T follicular helper cell (primary cell): Measurements from ENCODE around the gene TBX18.

Experiments
- DNase-seq: peaks from one replicate; pipeline ENCODE4 v3.0.0-alpha.2; 2020; ENCODE audit warnings: low read depth

TBX18 gene

DNA sequence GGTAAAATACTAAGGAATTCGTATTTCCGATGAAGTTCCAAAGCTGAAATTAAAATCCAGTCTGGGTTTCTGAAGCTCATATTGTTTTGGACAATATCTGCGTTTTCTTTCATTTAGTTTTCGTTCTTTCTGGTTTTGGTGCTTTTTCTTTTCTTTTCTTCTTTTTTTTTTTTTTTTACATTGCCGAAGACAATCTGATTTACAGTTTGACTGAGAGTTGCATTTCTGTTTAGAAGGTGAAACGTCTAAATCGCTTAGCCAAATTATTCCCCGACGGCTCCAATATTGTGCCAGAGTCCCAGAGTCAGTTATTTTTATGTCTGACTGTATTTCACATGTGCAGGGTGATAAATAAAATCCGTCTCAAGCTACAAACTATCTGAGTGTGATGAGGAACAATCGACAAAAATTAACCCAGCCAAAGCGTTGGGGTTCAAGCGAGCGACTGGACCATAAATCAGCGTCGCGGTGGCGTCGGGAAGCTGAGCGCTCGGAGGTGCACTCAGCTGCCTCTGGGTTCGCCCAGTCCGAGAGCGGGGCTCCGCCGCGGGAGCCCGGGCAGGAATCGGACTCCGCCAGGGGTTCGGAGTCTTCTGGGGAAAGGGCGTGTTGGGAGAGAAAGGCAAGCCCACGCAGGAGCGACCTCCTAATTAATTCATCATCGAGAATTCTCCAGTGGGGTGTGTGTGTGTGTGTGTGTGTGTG is 8.2 kb upstream of the TBX18 start:
- no peak for DNase-seq

DNA sequence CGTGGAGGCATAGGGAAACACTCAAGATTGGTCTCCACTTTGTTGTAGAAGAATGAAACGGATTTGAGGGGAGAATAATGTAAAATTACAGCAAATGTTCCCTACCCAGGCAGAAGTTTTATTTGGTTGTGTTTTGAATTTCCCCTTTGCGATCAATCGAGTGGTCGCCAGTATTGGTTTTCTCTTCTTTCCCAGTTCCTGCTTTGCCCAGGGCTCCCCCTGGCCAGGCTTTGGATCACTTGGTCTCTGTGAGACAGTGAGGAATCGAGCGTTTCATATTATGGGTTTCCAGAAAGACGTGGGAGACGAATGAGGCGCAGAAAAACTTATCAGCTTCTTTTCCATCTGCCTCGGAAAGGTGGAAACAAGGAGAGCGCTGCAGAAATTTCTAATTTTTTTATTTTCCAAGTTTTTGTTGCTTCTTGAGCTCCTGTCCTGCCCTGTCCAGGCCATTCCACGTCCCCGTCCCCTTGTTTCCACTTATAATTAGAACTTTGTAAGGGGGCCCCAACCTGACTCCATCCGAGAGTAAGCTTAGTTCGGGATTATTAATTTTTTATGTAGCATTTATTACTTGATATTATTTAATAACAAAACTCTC is 7.5 kb upstream of the TBX18 start:
- no peak for DNase-seq

DNA sequence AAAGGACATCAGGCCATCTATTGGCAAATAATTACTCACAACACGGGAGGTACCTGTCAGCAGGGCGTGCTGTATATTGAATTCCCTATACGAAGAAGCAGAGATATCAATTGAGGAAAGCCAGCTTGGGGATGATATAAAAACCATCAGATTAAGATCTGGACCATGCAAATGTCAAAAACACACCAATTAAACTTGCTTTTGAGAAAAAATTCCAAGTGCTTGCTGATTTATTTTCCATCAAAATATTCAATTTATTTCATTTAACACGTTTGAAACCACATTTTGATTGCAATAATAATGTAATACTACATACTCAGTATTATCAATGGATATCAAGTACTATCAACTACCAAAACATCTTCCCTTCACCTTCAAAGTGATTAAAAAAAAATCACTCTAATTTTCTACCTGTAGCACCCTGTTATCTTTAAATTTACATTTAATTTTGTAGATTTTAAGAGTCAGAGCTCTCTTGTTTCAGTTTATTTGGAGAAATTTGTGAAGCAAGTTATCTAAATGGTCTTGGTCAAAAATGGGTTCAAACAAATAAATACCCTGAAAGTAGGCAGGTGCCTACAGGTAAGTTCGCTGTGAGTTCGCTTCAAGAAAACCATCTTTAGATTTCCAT is 6.8 kb upstream of the TBX18 start:
- no peak for DNase-seq

DNA sequence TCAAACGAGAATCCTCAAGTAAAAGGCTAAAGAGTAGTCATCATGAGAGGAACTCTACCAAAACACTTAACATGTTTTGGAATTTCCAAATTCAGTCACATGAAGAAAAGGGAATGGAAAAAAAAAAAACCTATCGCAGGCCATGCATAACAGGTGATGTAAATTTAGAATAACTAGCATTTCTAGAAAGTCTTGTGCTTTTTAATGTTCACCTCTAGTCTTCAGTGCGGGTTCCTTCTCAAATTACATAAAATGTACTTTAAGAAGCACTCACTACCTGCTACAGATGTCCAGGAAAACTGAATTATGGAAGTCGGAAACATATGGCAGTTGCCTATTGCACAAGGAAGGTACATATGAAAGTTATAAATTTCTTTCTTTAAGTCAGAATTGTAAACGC is 6.1 kb upstream of the TBX18 start:
- DNase-seq, result no peak

DNA sequence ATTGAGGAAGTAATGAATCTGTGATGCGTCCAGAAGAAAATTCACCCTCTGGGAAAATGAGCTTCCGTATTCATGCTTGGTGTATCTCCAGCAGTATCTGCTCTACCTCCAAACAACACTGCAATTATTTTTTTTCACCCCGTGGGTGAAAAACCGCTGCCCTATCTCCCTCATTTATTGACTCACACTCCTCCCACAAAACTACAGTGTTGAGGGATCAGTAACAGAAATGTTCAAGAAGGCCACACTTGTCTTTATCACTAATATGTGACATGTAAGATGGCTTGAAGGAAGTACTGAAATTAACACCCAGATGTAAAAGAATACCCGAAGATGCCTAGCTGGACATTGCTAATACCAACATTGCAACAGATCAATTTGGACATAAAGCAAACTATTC is 4.9 kb upstream of the TBX18 start:
- DNase-seq, result no peak

DNA sequence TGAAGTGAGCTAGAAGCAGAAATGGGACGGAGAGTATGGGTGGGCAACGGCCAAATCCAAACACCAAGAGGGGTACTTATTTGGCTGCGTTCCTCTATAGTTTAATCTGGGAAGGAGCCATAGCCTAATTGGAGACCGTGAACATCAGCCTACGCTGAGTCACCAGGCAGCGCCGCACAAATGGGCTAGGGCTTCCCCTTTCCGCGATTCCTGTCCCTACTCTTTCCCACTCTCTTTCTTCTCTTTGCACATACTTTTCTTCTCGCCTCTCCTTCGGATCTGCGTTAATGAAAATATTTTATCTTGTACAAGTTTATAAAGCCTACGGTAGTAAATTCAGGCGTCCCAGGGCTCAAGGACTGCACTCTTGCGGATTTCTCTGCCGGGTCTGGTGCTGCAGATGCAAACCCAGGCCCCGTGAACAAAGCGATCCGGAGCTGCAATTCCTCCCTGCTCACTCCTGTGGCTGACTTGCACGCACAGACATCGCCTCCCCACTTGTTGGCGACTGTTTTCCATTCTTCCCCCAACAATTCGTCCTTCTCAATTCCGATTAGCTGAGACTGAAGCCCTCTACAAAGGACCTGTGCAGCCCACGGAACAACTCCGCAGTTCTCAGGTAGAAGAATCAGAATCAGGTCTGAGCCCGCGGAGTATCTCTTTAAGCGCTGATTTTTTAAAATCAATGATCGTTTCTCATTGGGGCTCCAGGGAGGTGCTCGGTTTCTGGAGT is 4.2 kb upstream of the TBX18 start:
- no peak for DNase-seq

DNA sequence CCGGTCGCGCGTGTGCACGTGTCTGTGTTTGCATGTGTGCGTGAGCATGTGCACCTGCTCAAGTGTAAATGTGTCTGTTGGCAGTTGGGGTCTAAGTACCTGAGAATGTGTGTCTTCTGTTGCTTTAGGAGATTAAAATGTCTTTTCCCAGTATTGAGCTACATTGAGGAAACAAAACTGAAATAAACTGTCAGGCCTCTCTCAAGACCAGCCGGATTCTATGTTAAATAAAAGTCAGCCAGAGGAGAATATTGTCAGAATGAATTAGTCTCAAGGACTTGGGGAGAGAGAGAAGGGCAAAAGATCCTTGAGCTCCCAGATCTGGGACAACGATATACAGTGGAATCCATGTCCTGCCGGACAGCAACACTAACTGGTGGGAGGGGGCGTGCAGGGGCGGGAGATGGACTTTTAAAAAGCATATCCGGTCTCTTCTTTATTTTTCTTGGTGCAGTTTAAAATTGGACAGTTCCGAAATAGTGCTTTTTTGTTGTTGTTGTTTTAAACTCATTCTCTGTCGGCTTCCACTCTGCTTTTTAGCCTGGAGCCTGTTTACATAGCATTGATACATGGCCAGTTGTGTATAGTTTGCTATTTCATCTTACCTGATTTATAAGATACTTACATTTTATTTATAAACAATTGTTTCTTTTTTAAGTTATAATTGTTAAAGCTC is 3.3 kb upstream of the TBX18 start:
- no peak for DNase-seq

DNA sequence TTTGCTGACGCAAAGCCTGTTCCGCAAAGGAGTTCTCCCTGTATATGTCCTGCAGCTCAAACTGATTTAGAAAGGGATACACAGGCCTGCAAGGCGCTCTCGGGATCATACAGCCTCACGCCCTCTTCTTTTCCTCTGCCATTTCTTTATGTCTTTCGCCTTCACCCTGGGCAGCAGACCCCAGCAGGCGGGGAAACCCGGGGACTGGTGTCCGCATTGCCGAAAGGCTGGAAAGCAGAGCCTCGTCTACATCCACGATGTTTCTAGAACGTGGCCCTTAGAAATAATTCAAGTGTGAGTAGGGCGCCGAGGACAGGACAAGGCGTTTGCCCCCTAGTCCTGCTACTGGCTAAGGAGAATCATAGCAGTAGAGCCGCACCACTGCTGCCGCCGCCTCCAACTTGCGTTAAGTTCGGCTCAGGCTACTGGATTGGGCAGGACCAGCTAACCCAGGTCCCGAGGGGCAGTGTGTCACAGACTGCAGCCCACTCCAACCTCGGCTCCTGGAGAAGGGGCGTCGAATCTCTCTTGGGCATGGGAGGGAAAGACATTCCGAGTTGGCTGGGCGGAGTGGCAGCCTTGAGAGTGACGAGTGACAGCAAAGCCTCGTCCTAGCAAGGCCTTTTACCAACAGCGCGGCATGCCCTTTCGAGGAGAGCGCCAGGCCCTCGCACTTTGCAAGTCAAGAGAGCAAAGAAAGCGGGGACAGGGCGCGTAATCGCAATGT is 2.6 kb upstream of the TBX18 start:
- DNase-seq, result no peak

DNA sequence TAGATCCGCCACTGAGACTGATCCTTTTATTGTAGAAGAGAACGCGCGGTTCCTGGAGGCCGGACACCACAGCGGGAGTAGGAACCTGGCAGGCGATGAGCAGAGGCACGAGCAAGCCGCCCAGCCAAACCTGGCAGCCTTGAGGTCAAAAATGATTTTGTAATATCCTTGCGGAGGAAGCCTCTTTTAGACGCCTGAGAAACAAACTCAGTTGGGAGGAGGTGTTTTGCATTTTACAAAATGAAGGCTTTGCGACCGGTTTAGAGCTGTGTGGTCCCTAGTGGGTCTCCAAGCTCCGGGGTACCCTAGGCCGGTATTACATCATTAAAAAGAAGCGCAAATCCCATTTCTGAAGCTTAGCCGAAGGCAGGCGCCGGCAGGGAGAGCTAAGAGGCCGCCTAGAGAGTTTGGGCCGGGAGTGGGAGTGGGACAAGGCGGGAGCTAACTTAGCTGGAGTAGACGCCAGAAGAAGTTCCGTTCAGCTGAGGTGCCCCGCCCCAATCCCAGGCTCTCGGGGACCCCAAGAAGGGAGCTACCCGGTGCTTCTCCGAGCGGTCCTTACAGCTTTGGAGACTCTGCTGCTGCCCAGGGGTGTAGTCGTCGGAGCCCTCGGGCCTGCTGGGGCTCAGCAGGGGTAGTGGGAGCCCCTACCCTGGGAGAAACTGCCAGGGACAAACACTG is 1.9 kb upstream of the TBX18 start:
- no peak for DNase-seq

DNA sequence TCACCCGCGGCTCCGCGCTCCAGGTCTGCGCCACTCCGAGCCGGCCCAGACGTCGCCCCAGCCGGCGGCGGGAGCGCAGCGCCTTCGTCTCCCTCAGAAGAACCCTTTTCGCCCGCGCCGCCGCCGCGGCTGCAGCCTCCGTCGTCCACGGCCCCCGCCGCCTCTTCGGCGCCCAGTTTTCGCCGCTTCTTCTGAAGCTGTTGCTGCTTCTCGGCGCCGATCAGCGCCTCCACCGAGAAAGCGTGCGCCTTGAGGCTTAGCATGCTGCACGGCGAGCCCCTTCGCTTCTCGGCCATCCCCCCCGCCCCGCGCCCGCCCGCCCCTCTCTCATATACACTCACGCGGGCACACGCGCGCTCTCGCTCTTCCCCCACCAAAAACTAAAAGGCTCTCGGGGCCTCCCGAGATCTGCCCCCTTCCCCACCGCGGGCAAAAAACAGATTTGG is 489 bp downstream of the TBX18 start:
- DNase-seq, result no peak

DNA sequence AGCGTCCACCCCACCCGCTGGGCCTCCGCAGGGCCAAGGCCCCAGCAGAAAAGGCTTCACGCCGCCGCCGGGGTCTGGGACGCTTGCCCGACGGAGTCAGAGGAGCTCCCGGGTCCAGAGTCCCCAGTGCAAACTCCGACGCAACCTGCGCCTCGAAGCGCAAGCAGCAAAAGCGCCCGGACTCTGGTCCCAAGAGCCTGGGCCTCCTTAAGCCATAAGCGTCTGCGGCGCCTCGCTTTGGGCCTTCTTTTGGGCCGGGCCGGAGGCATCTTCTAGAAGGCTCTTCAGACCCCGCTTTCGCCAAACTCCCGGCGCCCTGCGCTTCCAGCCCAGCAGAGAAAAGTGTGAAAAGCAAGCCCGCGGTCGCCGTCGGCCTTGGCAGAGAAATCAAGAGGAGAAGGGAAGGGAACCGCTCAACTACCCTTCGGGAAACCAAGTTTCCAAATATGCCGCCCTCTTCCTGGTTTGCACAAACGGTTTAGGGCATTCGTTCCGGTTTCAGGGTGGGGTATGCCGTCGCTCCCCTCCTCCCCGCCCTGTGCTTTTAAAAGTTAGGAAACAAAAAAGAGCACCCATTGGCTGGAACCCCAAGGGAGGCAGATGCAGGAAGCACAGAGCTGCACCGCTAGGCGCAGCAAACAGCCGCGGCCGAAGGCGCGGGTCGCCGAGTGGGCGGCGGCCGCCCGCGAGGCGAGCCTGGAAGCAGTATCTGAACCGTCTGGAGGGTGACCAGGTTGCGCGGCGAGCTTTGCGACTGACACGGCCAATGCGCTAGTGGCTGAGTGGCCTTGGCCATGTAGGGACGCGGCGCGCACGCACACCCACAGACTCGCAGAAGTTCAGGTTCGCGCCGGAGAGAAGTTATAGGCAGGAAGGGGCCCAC is 1.2 kb downstream of the TBX18 start:
- no peak for DNase-seq

DNA sequence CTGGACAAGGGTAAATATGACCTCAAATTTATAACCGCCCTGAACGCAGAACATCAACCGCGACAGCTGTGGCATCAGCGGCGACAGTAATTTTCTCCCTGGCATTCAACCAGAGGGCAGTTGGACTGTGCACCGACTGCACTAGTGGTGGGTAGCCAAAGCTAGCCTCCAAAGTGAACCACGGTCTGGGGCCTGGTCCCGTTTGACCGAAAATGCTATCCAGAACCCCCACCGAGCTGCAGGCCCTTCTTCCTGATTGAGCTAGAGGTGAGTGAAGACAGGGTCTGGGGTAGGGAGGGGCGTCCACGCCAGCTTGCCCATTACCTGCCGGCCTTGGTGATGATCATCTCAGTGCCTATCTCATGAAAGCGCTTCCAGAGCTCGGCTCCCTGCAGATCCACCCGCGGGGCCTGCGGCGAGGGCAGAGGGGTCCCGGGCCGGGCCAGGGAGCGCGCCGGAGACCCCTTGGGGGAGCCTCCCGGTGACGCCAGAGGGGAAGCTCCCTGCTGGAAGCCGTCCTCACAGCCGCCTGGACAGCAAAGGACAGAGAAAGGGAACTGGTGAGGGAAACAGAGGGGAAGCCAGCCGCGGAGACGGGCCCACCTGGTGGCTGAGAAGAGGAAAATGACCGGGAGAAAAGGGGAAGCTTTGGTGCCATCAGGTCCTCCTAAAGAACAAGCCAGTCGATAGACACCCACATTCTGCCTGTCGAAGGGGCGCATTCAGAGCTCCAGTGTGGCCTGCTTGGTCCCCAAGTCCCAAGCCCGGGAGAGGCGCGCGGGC is 2.0 kb downstream of the TBX18 start:
- DNase-seq, result no peak

DNA sequence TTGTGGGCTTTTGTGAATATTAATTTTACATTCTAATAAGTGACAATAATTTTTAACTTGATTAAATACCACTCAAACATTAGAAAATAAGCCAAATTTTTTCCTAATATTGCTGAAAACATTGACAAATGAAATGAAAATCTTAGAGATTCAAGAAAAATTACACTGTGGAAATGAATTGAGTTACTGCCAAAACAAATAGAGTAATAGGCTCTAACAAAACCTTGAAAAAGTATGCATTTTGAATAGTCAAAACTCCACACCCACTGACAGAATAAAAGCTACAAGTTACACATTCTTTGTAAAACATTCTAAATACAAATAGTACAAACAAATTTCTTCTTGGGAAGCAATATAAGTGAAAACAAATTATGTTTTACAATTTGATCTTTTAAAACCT is 5.9 kb downstream of the TBX18 start:
- no peak for DNase-seq

DNA sequence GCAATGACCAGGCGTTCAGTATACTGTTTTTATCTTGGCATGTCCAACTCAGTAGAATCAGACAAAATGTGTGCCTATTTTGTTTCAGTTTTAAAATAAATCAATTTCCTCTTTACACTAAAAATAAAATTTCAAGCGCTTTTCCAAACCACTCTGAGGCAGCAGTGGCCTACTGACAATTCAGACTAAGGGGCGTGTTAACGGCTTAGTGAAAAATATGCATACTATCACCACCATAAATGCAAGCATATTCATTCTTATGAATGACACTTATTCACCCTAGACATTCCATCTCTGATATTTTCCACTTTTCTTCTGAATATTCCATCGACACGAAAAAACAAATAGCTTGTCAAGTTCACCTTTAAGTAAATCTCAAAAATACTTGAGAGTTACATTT is 7.5 kb downstream of the TBX18 start:
- no peak for DNase-seq

DNA sequence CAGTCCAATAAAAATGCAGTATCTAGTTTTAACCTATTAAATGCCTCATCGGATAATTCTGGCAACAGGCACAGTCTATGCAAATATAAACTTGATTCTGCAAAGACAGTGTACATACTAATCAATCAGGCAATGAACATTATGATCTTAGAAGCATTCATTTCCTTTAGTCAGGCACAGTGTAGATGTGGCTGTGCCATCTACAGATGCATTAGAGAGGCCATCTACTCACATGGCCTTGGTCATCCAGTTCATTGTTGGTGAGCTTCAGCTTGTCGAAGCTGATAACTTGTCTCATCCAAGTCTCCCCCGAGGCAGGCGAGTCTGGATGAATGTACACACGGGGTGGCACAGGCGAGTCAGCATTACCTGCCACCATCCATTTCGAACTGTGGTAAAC is 7.9 kb downstream of the TBX18 start:
- DNase-seq, result no peak

DNA sequence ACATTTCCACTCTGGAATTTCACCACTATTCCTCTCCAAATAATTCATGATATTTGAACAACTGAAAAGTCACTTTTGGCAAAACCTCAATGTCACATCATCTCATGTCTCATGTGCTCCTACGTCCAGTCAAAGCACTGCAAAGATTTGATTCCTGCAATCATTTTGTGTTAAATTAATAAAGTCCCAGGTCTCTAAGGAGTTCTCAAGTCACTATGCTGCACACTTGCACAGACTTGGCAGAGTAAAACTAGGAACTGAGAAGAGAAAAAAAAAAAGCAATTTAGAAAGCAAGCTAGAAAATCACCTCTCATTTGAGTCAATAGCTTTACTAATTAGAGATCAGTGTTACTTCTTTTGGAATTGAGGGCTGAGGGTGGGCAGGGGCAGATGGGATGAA is 11.2 kb downstream of the TBX18 start:
- no peak for DNase-seq

DNA sequence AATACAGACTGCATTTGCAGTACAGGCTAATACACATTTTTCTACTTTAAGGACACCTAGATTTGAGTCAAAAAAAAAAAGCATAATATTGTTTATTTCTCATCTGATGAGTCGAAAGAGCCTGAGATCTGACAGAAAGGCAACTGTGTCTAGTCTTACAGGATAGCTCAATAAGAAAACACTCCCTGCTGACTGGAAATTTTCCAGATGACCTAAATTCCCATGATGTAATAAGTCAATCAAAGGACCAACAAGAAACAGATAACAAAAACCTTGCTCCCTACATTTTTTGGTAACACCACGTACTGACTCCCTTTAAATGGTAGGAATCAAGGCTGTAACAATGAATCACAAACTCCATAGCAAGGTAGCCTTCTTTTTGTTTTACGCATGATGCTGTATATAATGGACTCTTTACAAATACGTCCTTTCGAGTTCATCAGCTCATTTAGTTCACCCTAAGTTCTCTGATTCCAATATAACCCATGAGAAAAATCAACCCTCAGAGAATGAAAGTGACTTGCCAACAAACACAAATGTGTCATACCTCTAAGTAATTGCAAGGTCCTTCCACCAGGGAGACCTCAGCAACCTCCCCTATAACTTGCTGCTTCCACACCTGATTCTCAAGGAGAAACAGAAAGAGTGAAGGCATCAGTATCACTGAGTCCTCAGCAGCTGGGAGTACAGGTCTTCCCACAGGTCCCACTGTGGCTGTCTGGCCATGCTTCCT is 12.1 kb downstream of the TBX18 start:
- no peak for DNase-seq

DNA sequence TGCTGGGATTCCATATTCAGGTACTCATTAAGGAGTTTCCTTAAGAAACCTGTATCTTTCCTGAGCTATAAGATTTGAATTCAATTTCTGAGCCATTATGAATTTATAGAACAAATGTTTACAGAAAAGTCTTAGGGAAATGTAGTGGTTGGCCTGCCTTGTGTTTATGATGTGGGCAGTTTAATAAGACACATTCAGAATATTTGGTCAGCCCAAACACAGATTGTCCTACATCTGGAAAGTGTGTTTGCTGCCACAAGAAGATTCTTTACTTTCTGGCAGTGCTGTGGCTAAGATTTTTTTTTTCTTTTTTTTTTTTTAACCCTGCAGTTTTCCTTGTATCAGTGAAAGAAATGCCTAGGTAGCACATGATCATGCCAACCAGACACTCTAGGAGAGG is 15.2 kb downstream of the TBX18 start:
- DNase-seq, result no peak

DNA sequence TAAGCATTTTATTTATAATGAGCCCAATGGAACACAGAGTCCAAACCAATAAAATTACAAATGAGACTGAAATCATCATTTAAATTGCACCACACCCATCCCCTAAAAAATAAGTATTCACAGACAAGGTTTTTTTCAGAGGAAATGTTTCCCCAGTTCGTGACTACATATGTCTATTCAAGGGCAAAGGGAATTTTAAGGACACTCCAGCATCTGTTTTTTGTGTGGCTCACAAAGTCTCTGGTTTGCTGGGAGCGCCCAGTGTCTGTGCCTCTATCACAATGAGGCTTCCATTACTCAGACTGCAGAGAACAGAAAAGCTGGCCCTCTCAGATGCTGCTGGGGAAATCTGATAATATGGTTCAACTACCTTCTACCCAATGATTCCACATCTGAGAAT is 16.0 kb downstream of the TBX18 start:
- DNase-seq, result no peak
